Measurements from ENCODE around the gene XPR1. TPM values are rescaled to one million over a fixed set of nuclear protein-coding genes. Genes with fewer than 3 reads are reported as not detected.

XPR1 gene
- total RNA-seq, 4 donors from 2014 or later = 15.8 to 26.7 (median 22.8) TPM

DNA sequence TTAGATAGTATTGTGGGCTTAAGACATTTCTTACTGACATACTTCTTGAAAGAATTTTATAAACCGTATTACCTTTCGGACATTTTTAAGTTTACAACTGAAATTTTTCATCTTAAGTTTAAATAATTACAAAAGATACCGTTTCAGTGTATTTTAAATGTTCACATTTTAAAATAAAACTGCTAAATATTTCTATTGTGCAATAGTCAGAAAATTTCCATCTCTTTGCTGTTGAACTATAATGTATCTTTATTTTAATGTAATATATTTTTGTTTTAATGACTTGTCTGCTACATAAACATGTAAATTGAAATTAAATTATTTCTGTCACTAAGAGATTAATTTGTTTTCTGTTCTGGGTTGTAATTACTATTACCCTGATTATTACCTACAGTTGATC, 206.7 kb downstream of the XPR1 start:
- peaks cover 0 to 25% (median 15%) of the 10 kb centered on the region in 4 donors for H3K36me3 ChIP-seq
- H3K4me1 ChIP-seq = peaks cover 0 to 6% (median 0%) of the 10 kb centered on the region in 4 donors
- H3K4me3 ChIP-seq = no peak overlapping the region
- no peaks in the 10 kb centered on the region for H3K27me3 ChIP-seq
- TF ChIP-seq EP300 (IDR thresholded peaks at IDR 0.05) = no peak
- no peak for TF ChIP-seq POLR2AphosphoS5 (IDR thresholded peaks at IDR 0.05)
- no peak for TF ChIP-seq CTCF (IDR thresholded peaks at IDR 0.05)
- no peak for TF ChIP-seq POLR2A (IDR thresholded peaks at IDR 0.05; ENCODE audit: low read depth)
- WGBS = 95% methylated on average over 3 of the region's 3 CpGs
- H3K27ac ChIP-seq (replicated peaks in 1 of 4) = no peak overlapping the region
- no peak for DNase-seq (ENCODE audit: extremely low spot score)
- no peaks in the 10 kb centered on the region for H3K9me3 ChIP-seq
- intact Hi-C loops (cut with DNase I) = no loop called here

DNA sequence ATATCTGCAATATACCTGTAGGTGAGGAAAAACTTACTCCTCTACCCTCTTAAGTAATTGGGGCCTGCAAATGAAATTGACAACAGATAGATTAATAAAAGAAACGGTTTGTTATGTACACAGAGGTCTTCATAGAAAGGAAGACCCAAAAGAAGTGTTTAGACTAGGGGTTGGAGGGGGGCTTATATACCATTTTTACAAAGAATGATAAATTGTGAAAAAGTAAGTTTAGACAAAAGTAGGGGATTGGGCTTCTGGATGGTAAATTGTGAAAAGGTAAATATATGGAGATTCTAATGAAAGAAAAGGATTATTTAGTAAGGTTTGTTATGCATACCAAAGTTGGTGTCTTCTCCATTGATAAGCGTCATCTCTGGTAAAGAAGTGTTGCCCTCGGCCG, 207.7 kb downstream of the XPR1 start:
- no peak overlapping the region for H3K4me3 ChIP-seq
- H3K36me3 ChIP-seq = peaks cover 0 to 25% (median 14%) of the 10 kb centered on the region in 4 donors
- TF ChIP-seq POLR2AphosphoS5 (IDR thresholded peaks at IDR 0.05) (no peak), EP300 (IDR thresholded peaks at IDR 0.05) (no peak), CTCF (IDR thresholded peaks at IDR 0.05) (no peak), POLR2A (IDR thresholded peaks at IDR 0.05; ENCODE audit: low read depth) (no peak)
- intact Hi-C loops (cut with DNase I) = no loop called here
- H3K27me3 ChIP-seq = no peaks in the 10 kb centered on the region
- peaks cover 0 to 6% (median 0%) of the 10 kb centered on the region in 4 donors for H3K4me1 ChIP-seq
- no peak for DNase-seq (ENCODE audit: extremely low spot score)
- 97% methylated on average over 4 of the region's 4 CpGs for WGBS
- H3K27ac ChIP-seq (replicated peaks in 1 of 4) = no peak overlapping the region
- H3K9me3 ChIP-seq = no peaks in the 10 kb centered on the region

- DNase-seq (ENCODE audit: extremely low spot score) = no peak
- no peak overlapping the region for H3K4me3 ChIP-seq
- H3K27me3 ChIP-seq = no peaks in the 10 kb centered on the region
- H3K36me3 ChIP-seq = peaks cover 0 to 14% (median 4%) of the 10 kb centered on the region in 4 donors
- no peaks in the 10 kb centered on the region for H3K9me3 ChIP-seq
- TF ChIP-seq POLR2A (IDR thresholded peaks at IDR 0.05; ENCODE audit: low read depth) = no peak
- no peak for TF ChIP-seq POLR2AphosphoS5 (IDR thresholded peaks at IDR 0.05)
- TF ChIP-seq EP300 (IDR thresholded peaks at IDR 0.05) = no peak
- TF ChIP-seq CTCF (IDR thresholded peaks at IDR 0.05) = no peak
- intact Hi-C loops (cut with DNase I) = no loop called here
- H3K4me1 ChIP-seq = peaks cover 0 to 6% (median 0%) of the 10 kb centered on the region in 4 donors
- H3K27ac ChIP-seq (replicated peaks in 1 of 4) = no peak overlapping the region
- WGBS = 83% methylated on average over 3 of the region's 3 CpGs
These were observed 209.6 kb downstream of the XPR1 start for GRCh38 chr1:180841415-180841814.

DNA sequence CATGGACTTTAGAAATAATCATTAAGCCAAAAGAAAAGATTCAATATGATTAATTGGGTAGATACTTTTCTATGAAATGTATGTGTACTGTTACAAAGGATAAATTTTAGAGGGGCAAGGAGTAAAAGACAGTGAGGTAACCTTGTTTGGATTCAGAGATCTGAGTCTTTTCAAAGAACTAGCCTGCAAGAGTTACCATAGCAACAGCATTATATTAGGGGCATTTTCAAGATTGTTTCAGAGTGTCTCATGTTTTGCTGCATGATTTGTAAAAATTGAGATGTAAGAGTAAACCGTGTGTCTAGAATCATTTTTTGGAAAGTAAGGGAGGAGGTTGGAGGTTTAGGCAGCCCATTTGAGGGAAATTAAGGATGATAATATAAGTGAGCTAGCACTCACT, 210.2 kb downstream of the XPR1 start:
- H3K9me3 ChIP-seq = no peaks in the 10 kb centered on the region
- H3K4me3 ChIP-seq = no peak overlapping the region
- DNase-seq (ENCODE audit: extremely low spot score) = no peak
- peaks cover 0 to 13% (median 2%) of the 10 kb centered on the region in 4 donors for H3K36me3 ChIP-seq
- intact Hi-C loops (cut with DNase I) = no loop called here
- H3K4me1 ChIP-seq = peaks cover 0 to 6% (median 0%) of the 10 kb centered on the region in 4 donors
- H3K27me3 ChIP-seq = no peaks in the 10 kb centered on the region
- 46% methylated on average over 1 of the region's 1 CpG for WGBS
- TF ChIP-seq CTCF (IDR thresholded peaks at IDR 0.05) (no peak), POLR2AphosphoS5 (IDR thresholded peaks at IDR 0.05) (no peak), EP300 (IDR thresholded peaks at IDR 0.05) (no peak), POLR2A (IDR thresholded peaks at IDR 0.05; ENCODE audit: low read depth) (no peak)
- no peak overlapping the region for H3K27ac ChIP-seq (replicated peaks in 1 of 4)

Measured in esophagus muscularis mucosa (tissue), 4 donors.